ENCODE data around the gene TMEM184A.

TMEM184A gene

GRCh38 chr7:1509226-1509625, 46.8 kb downstream of the TMEM184A start:
- no peaks in the 10 kb centered on the region for H3K36me3 ChIP-seq (ENCODE audit: insufficient read depth, low read depth, low read length)
- H3K4me1 ChIP-seq (ENCODE audit: insufficient read depth, low read length) = no peaks in the 10 kb centered on the region; the same call in 1 of the 2 replicates
- no peaks in the 10 kb centered on the region for H3K27me3 ChIP-seq (ENCODE audit: insufficient read depth, low read length)
- no peaks in the 10 kb centered on the region for H3K9me3 ChIP-seq (ENCODE audit: insufficient read depth, low read depth, low read length)
- H3K27ac ChIP-seq (ENCODE audit: low read length) = no peak overlapping the region
- H3K4me3 ChIP-seq (ENCODE audit: low read length) = no peak overlapping the region
- H3K9ac ChIP-seq (ENCODE audit: low read depth, low read length) = no peak overlapping the region

- Histone ChIP-seq H3K36me3 (ENCODE audit: insufficient read depth, low read depth, low read length) (no peaks in the 10 kb centered on the region), H3K9ac (ENCODE audit: low read depth, low read length) (no peak overlapping the region), H3K27me3 (ENCODE audit: insufficient read depth, low read length) (no peaks in the 10 kb centered on the region), H3K9me3 (ENCODE audit: insufficient read depth, low read depth, low read length) (no peaks in the 10 kb centered on the region), H3K4me3 (ENCODE audit: low read length) (no peak overlapping the region), H3K27ac (ENCODE audit: low read length) (no peak overlapping the region), H3K4me1 (ENCODE audit: insufficient read depth, low read length) (no peaks in the 10 kb centered on the region; the same call in 1 of the 2 replicates)
Observed at GRCh38 chr7:1508277-1508758, 47.7 kb downstream of the TMEM184A start.

GRCh38 chr7:1505731-1506550, 50.1 kb downstream of the TMEM184A start:
- no peak overlapping the region for H3K4me3 ChIP-seq (ENCODE audit: low read length)
- no peak overlapping the region for H3K27ac ChIP-seq (ENCODE audit: low read length)
- H3K9ac ChIP-seq (ENCODE audit: low read depth, low read length) = no peak overlapping the region
- H3K27me3 ChIP-seq (ENCODE audit: insufficient read depth, low read length) = no peaks in the 10 kb centered on the region
- H3K4me1 ChIP-seq (ENCODE audit: insufficient read depth, low read length) = no peaks in the 10 kb centered on the region; the same call in 1 of the 2 replicates
- H3K9me3 ChIP-seq (ENCODE audit: insufficient read depth, low read depth, low read length) = no peaks in the 10 kb centered on the region
- H3K36me3 ChIP-seq (ENCODE audit: insufficient read depth, low read depth, low read length) = peaks cover 18% of the 10 kb centered on the region

GRCh38 chr7:1503816-1504775, 51.9 kb downstream of the TMEM184A start, which contains the start of gene INTS1:
INTS1 (minus strand) TSS chr7:1504389; CDS start chr7:1503960, 429 bp downstream.
- Histone ChIP-seq H3K4me1 (ENCODE audit: insufficient read depth, low read length) (no peaks in the 10 kb centered on the region; the same call in 1 of the 2 replicates), H3K4me3 (ENCODE audit: low read length) (peak within 1 kb of the TSS; percentile 90), H3K27ac (ENCODE audit: low read length) (no peak within 1 kb of the TSS), H3K9ac (ENCODE audit: low read depth, low read length) (peak within 1 kb of the TSS; percentile 84), H3K27me3 (ENCODE audit: insufficient read depth, low read length) (no peaks in the 10 kb centered on the region), H3K9me3 (ENCODE audit: insufficient read depth, low read depth, low read length) (no peaks in the 10 kb centered on the region), H3K36me3 (ENCODE audit: insufficient read depth, low read depth, low read length) (peaks cover 33% of the 10 kb centered on the region)

GRCh38 chr7:1503390-1503789, 52.6 kb downstream of the TMEM184A start:
- Histone ChIP-seq H3K27ac (ENCODE audit: low read length) (no peak overlapping the region), H3K9me3 (ENCODE audit: insufficient read depth, low read depth, low read length) (no peaks in the 10 kb centered on the region), H3K9ac (ENCODE audit: low read depth, low read length) (peak overlapping the region; percentile 84), H3K36me3 (ENCODE audit: insufficient read depth, low read depth, low read length) (peaks cover 33% of the 10 kb centered on the region), H3K27me3 (ENCODE audit: insufficient read depth, low read length) (no peaks in the 10 kb centered on the region), H3K4me3 (ENCODE audit: low read length) (peak overlapping the region; percentile 90), H3K4me1 (ENCODE audit: insufficient read depth, low read length) (no peaks in the 10 kb centered on the region; the same call in 1 of the 2 replicates)

- Histone ChIP-seq H3K36me3 (ENCODE audit: insufficient read depth, low read depth, low read length) (peaks cover 38% of the 10 kb centered on the region), H3K4me3 (ENCODE audit: low read length) (peak overlapping the region; percentile 90), H3K27ac (ENCODE audit: low read length) (no peak overlapping the region), H3K4me1 (ENCODE audit: insufficient read depth, low read length) (no peaks in the 10 kb centered on the region; the same call in 1 of the 2 replicates), H3K9me3 (ENCODE audit: insufficient read depth, low read depth, low read length) (no peaks in the 10 kb centered on the region), H3K9ac (ENCODE audit: low read depth, low read length) (peak overlapping the region; percentile 84), H3K27me3 (ENCODE audit: insufficient read depth, low read length) (no peaks in the 10 kb centered on the region)
Observed at GRCh38 chr7:1502845-1503244, 53.2 kb downstream of the TMEM184A start.

- Histone ChIP-seq H3K9ac (ENCODE audit: low read depth, low read length) (no peak overlapping the region), H3K4me1 (ENCODE audit: insufficient read depth, low read length) (no peaks in the 10 kb centered on the region; the same call in 1 of the 2 replicates), H3K9me3 (ENCODE audit: insufficient read depth, low read depth, low read length) (no peaks in the 10 kb centered on the region), H3K27me3 (ENCODE audit: insufficient read depth, low read length) (no peaks in the 10 kb centered on the region), H3K27ac (ENCODE audit: low read length) (no peak overlapping the region), H3K36me3 (ENCODE audit: insufficient read depth, low read depth, low read length) (peaks cover 50% of the 10 kb centered on the region), H3K4me3 (ENCODE audit: low read length) (no peak overlapping the region)
Observed at GRCh38 chr7:1501487-1502270, 54.3 kb downstream of the TMEM184A start.

- no peaks in the 10 kb centered on the region for H3K27me3 ChIP-seq (ENCODE audit: insufficient read depth, low read length)
- peaks cover 61% of the 10 kb centered on the region for H3K36me3 ChIP-seq (ENCODE audit: insufficient read depth, low read depth, low read length)
- no peaks in the 10 kb centered on the region for H3K9me3 ChIP-seq (ENCODE audit: insufficient read depth, low read depth, low read length)
- H3K4me1 ChIP-seq (ENCODE audit: insufficient read depth, low read length) = no peaks in the 10 kb centered on the region
- no peak overlapping the region for H3K27ac ChIP-seq (ENCODE audit: low read length)
- H3K4me3 ChIP-seq (ENCODE audit: low read length) = no peak overlapping the region
- H3K9ac ChIP-seq (ENCODE audit: low read depth, low read length) = no peak overlapping the region
Observed at GRCh38 chr7:1500064-1500807, 55.8 kb downstream of the TMEM184A start.

- H3K9me3 ChIP-seq (ENCODE audit: insufficient read depth, low read depth, low read length) = no peaks in the 10 kb centered on the region
- H3K9ac ChIP-seq (ENCODE audit: low read depth, low read length) = no peak overlapping the region
- no peaks in the 10 kb centered on the region for H3K4me1 ChIP-seq (ENCODE audit: insufficient read depth, low read length)
- H3K4me3 ChIP-seq (ENCODE audit: low read length) = no peak overlapping the region
- H3K36me3 ChIP-seq (ENCODE audit: insufficient read depth, low read depth, low read length) = peaks cover 62% of the 10 kb centered on the region
- no peaks in the 10 kb centered on the region for H3K27me3 ChIP-seq (ENCODE audit: insufficient read depth, low read length)
- H3K27ac ChIP-seq (ENCODE audit: low read length) = no peak overlapping the region
Observed at GRCh38 chr7:1499367-1500029, 56.5 kb downstream of the TMEM184A start.
